CD4-positive, CD25-positive, alpha-beta regulatory T cell (primary cell): ENCODE results near the gene MAP1A. TPM values are rescaled to one million over a fixed set of nuclear protein-coding genes. Genes with fewer than 3 reads are reported as not detected.

Source experiments
- ATAC-seq, 2 donors: fragments of 150-1000 bp; cut with Tn5 transposase; one replicate each; pipeline ENCODE4 v1.10.0; 2021; ENCODE audit warnings: low read depth in 2 of 2, moderate number of reproducible peaks in 2 of 2, moderate library complexity in 1 of 2
- DNase-seq, 3 donors: peaks; one replicate each; pipeline versions ENCODE4 v3.0.0 to v3.0.0-alpha.2; 2012 to 2022; ENCODE audit warnings: mixed read lengths in 1 of 3
- H3K27ac ChIP-seq: one replicate; pipeline ENCODE4 v1.7.0; 2013; ENCODE audit warnings: mild to moderate bottlenecking, low read length; ENCODE audit not compliant: insufficient read depth, poor library complexity, severe bottlenecking
- H3K27me3 ChIP-seq: one replicate; pipeline ENCODE4 v1.7.0; 2013; ENCODE audit warnings: low read length; ENCODE audit not compliant: control insufficient read depth, insufficient read depth
- H3K36me3 ChIP-seq: one replicate; pipeline ENCODE4 v1.7.0; 2013; ENCODE audit warnings: mild to moderate bottlenecking, low read length, moderate library complexity; ENCODE audit not compliant: control insufficient read depth, insufficient read depth
- H3K4me1 ChIP-seq: 2 replicates; pipeline ENCODE4 v1.7.0; 2013; ENCODE audit warnings: mild to moderate bottlenecking, low read length; ENCODE audit not compliant: insufficient read depth, control insufficient read depth, poor library complexity, severe bottlenecking
- H3K4me3 ChIP-seq: one replicate; pipeline ENCODE4 v1.7.0; 2013; ENCODE audit warnings: low read depth, mild to moderate bottlenecking, low read length, moderate library complexity
- H3K9me3 ChIP-seq, 2 experiments: 1 replicate in 1 of 2; 2 replicates in 1 of 2; pipeline ENCODE4 v1.7.0; 2013; ENCODE audit warnings: low read length in 2 of 2, mild to moderate bottlenecking in 1 of 2, moderate library complexity in 1 of 2; ENCODE audit not compliant: control insufficient read depth in 2 of 2
- H3K27ac Mint-ChIP-seq, 3 donors: one replicate each; pipeline ENCODE4 v1.8.0; 2020 to 2022; ENCODE audit warnings: mild to moderate bottlenecking in 3 of 3, mixed read lengths in 3 of 3, moderate library complexity in 2 of 3
- H3K27me3 Mint-ChIP-seq: one replicate; pipeline ENCODE4 v1.8.0; 2022; ENCODE audit warnings: mild to moderate bottlenecking, mixed read lengths
- H3K36me3 Mint-ChIP-seq: one replicate; pipeline ENCODE4 v1.8.0; 2020; ENCODE audit warnings: mixed read lengths
- H3K4me1 Mint-ChIP-seq, 4 donors: one replicate each; pipeline ENCODE4 v1.8.0; 2020 to 2022; ENCODE audit warnings: mixed read lengths in 4 of 4, mild to moderate bottlenecking in 1 of 4
- H3K4me3 Mint-ChIP-seq, 4 donors: one replicate each; pipeline ENCODE4 v1.8.0; 2020 to 2022; ENCODE audit warnings: mild to moderate bottlenecking in 4 of 4, mixed read lengths in 4 of 4, moderate library complexity in 3 of 4
- H3K9me3 Mint-ChIP-seq, 7 donors: one replicate each; pipeline ENCODE4 v1.8.0; 2020 to 2022; ENCODE audit warnings: mixed read lengths in 7 of 7, mild to moderate bottlenecking in 3 of 7, moderate library complexity in 2 of 7
- polyA plus RNA-seq, 4 donors: library from polyadenylated mRNA; unstranded; fragments of 300-500 nt; fragmentation: Illumina TruSeq; gene quantifications; one replicate each; pipeline ENCODE4 v1.2.3, GENCODE V29; 2021
- total RNA-seq: library from RNA; stranded (reverse); gene quantifications from one replicate; pipeline ENCODE4 v1.2.3, GENCODE V29; 2022

Gene MAP1A
- 1.7 TPM for total RNA-seq
- polyA plus RNA-seq = under 1 TPM in 3 of 4 donors, not detected in 1; 0.01 to 0.16 (median 0.03) TPM

DNA sequence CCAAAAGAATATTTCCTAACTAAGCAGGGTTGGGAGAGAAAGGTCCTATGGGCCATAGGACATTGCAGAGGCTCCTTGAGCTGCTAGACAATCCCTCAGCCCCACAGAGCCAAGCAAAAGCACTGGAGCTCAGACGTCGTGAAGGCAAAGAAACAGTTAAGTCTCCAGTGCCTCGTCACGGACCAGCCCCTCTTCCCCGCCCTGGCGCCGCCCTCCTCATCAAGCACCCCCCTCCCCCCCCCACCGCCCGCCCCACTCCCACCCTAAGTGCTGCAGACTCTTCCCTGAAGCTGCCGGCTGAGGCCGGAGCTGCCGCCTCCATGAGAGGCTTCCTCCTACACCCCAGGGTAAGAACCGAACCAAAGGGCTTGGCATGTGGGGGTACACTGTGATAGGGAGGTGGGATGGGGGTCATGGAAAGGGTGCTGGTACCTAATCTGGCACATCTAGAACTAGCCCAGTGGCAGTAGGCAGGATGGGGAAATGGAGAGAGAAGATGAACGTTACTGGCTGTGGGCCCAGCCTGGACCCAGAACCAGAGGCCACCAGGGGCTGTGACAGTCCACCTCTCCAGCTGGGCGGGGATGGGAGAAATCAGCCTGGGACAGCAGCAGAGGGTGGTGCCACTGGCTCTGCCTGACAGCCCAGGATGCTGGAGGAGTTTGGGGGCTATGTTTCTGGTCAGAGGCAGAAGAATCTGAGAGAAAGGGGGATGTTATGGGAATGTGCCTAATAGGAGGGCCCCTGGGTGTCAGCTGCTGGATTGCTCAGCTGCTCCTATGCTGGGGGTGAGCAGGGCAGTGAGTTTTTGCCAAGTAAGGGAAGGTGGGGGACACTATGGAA lies at the start of gene MAP1A:
Gene MAP1A (plus strand): TSS at position 255 of the 843 bp plus-strand sequence. CDS start 3,866 bp downstream, outside the sequence.
- no peak within 1 kb of the TSS for H3K4me3 Mint-ChIP-seq
- H3K9me3 ChIP-seq = no peaks in the 10 kb centered on the region

DNA sequence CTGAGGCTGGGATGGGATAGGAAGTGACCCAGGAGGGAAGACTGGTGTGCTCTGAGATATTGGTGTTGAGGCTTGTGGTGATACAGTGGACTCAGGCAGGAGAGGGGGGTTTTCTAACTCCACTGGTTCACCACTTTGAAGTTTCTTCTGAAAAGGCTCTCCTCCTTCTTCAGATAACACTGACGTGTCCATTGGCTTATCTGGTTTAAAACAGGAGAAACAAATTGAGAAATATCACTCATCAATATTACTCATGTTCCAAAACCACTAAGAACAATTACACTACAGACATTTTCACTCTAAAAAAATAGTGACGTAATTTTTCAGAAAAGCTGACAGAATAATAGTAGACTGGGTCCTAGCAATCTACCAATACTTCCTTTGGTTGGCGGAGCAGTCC lies 47.5 kb upstream of the MAP1A start:
- H3K27ac Mint-ChIP-seq = no peak overlapping the region
- Histone ChIP-seq H3K4me1 (no peaks in the 10 kb centered on the region), H3K36me3 (peaks cover 44% of the 10 kb centered on the region), H3K4me3 (no peak overlapping the region), H3K9me3 (no peaks in the 10 kb centered on the region), H3K27me3 (no peaks in the 10 kb centered on the region), H3K27ac (no peak overlapping the region)
- H3K27me3 Mint-ChIP-seq = no peaks in the 10 kb centered on the region
- peaks cover 36% of the 10 kb centered on the region for H3K36me3 Mint-ChIP-seq
- ATAC-seq (no peak), DNase-seq (peak in 1 of 3 donors; percentile 4)
- H3K4me3 Mint-ChIP-seq = no peak overlapping the region
- H3K4me1 Mint-ChIP-seq = peaks cover 0 to 21% (median under 1%) of the 10 kb centered on the region in 4 donors
- no peaks in the 10 kb centered on the region for H3K9me3 Mint-ChIP-seq

More for the DNA sequence above, at the start of gene MAP1A:
- no peak for ATAC-seq
- Histone ChIP-seq H3K27ac (no peak within 1 kb of the TSS), H3K4me3 (no peak within 1 kb of the TSS), H3K4me1 (peaks cover 6% of the 10 kb centered on the region), H3K27me3 (peaks cover 7% of the 10 kb centered on the region), H3K36me3 (no peaks in the 10 kb centered on the region)
- H3K36me3 Mint-ChIP-seq = no peaks in the 10 kb centered on the region
- peaks cover 0 to 2% (median 0%) of the 10 kb centered on the region in 7 donors for H3K9me3 Mint-ChIP-seq
- no peak for DNase-seq
- peak within 1 kb of the TSS in 1 of 3 donors; percentile 51 for H3K27ac Mint-ChIP-seq
- peaks cover 0 to 28% (median 13%) of the 10 kb centered on the region in 4 donors for H3K4me1 Mint-ChIP-seq
- H3K27me3 Mint-ChIP-seq = peaks cover 33% of the 10 kb centered on the region

DNA sequence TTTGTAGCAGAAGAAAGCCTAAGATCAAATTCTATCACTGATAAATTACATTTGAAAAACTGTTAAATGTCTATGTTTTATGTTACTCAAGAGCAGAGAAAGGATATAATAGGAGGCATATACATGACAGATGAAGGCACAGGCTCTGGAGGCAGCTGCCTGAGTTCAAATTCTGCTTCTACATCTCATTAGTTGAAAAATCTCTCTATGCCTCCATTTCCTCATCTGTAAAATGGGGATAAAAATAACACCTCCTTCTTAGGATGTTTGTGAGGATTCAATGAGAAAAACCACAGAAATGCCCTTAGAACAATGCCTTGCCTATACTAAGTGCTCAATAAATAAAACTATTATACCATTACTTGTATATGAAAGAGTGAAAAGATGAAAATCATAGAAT lies 45.4 kb upstream of the MAP1A start:
- Histone ChIP-seq H3K27me3 (no peaks in the 10 kb centered on the region), H3K36me3 (peaks cover 52% of the 10 kb centered on the region), H3K27ac (no peak overlapping the region), H3K4me1 (no peaks in the 10 kb centered on the region), H3K4me3 (no peak overlapping the region), H3K9me3 (no peaks in the 10 kb centered on the region)
- H3K9me3 Mint-ChIP-seq = no peaks in the 10 kb centered on the region
- peaks cover 0 to 11% (median 2%) of the 10 kb centered on the region in 4 donors for H3K4me1 Mint-ChIP-seq
- H3K36me3 Mint-ChIP-seq = peaks cover 38% of the 10 kb centered on the region
- DNase-seq (no peak), ATAC-seq (no peak)
- H3K27me3 Mint-ChIP-seq = no peaks in the 10 kb centered on the region
- H3K27ac Mint-ChIP-seq = no peak overlapping the region
- no peak overlapping the region for H3K4me3 Mint-ChIP-seq

DNA sequence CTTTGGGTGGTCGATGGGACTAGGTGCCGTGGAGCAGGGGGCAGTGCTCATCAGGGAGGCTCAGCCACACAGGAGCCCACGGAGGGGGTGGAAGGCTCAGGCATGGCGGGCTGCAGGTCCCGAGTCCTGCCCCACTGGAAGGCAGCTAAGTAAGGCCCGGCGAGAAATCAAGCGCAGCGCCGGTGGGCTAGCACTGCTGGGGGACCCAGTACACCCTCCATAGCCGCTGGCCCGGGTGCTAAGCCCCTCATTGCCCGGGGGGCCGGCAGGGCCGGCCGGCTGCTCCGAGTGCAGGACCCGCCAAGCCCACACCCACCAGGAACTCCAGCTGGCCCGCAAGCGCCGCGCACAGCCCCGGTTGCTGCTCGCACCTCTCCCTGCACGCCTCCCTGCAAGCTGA lies 43.5 kb upstream of the MAP1A start:
- Mint-ChIP-seq H3K27ac (no peak overlapping the region), H3K4me1 (peaks cover 0 to 10% (median 3%) of the 10 kb centered on the region in 4 donors), H3K4me3 (no peak overlapping the region), H3K36me3 (peaks cover 51% of the 10 kb centered on the region), H3K27me3 (no peaks in the 10 kb centered on the region), H3K9me3 (peaks cover 0 to 1% (median 0%) of the 10 kb centered on the region in 7 donors)
- H3K36me3 ChIP-seq = peaks cover 63% of the 10 kb centered on the region
- no peak overlapping the region for H3K27ac ChIP-seq
- no peak overlapping the region for H3K4me3 ChIP-seq
- H3K27me3 ChIP-seq = no peaks in the 10 kb centered on the region
- DNase-seq = no peak
- no peaks in the 10 kb centered on the region for H3K9me3 ChIP-seq
- ATAC-seq = no peak
- no peaks in the 10 kb centered on the region for H3K4me1 ChIP-seq

DNA sequence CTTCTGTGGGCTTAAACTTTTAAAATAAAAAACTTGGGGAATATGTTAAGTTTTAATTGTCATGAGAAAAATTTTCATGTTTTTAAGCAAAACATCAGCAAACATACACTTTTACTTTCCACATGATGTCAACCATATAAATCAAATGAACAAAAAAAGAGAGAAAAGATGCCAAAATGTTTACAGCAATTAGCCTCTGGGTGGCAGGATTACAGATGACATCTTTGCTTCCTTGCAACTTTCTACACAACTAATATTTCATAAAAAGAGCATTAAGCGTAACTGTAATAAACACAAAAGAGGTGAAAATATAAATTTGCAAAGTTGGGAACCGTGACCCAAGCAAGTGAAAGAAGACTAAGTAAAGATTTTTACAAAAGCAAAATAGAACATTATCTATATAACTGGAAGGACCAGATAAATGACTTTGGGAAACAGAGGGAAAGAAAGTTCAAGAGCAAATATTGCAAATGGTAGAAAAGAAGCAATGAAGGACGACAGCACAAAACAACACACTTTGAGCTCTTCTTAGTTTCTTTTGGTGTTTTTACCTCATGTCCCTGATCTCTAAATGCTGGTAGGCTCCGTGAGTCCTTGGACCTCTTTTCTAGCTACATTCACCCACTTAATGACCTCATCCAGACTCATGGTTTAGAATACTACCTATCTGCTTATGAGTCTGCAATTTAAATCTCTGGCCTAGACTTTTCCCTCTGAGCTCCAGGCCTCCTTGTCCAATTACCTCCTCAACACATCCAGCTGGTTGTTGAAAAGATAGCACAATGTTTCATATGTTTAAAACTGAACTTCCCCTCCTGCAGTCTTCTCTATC lies 33.9 kb upstream of the MAP1A start:
- no peak overlapping the region for H3K4me3 Mint-ChIP-seq
- no peak overlapping the region for H3K4me3 ChIP-seq
- ATAC-seq (no peak), DNase-seq (peak in 2 of 3 donors; percentile 36 to 52)
- H3K4me1 ChIP-seq = no peaks in the 10 kb centered on the region
- peaks cover 0 to 1% (median 0%) of the 10 kb centered on the region in 7 donors for H3K9me3 Mint-ChIP-seq
- peaks cover 12 to 26% (median 16%) of the 10 kb centered on the region in 4 donors for H3K4me1 Mint-ChIP-seq
- peaks cover 28% of the 10 kb centered on the region for H3K36me3 ChIP-seq
- peak overlapping the region in 1 of 3 donors; percentile 6 for H3K27ac Mint-ChIP-seq
- no peaks in the 10 kb centered on the region for H3K9me3 ChIP-seq
- H3K27ac ChIP-seq = no peak overlapping the region
- peaks cover 26% of the 10 kb centered on the region for H3K36me3 Mint-ChIP-seq
- no peaks in the 10 kb centered on the region for H3K27me3 Mint-ChIP-seq
- H3K27me3 ChIP-seq = no peaks in the 10 kb centered on the region

DNA sequence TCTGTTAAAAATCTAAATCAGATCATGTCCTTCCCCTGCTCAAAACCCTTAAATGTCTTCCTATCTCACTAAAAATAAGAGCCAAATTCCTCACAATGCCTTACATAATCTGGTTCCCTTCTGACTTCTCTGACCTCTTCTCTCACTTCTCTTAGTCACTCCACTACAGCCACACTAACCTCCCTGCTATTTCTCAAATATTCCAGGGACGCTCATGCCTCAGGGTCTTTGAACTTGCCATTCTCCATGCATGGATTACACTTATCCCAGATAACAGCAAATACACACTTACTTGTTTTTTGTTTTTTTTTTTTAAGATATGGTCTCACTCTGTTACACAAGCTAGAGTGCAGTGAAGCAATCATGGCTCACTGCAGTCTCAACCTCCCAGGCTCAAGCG lies 33.0 kb upstream of the MAP1A start:
- ATAC-seq (no peak), DNase-seq (no peak)
- Mint-ChIP-seq H3K9me3 (no peaks in the 10 kb centered on the region), H3K4me1 (peaks cover 18 to 33% (median 24%) of the 10 kb centered on the region in 4 donors), H3K27ac (peak overlapping the region in 1 of 3 donors; percentile 48), H3K27me3 (no peaks in the 10 kb centered on the region), H3K4me3 (peak overlapping the region in 1 of 4 donors; percentile 2), H3K36me3 (peaks cover 20% of the 10 kb centered on the region)
- Histone ChIP-seq H3K36me3 (peaks cover 21% of the 10 kb centered on the region), H3K9me3 (no peaks in the 10 kb centered on the region), H3K27me3 (no peaks in the 10 kb centered on the region), H3K4me3 (no peak overlapping the region), H3K4me1 (peaks cover 5% of the 10 kb centered on the region), H3K27ac (no peak overlapping the region)

DNA sequence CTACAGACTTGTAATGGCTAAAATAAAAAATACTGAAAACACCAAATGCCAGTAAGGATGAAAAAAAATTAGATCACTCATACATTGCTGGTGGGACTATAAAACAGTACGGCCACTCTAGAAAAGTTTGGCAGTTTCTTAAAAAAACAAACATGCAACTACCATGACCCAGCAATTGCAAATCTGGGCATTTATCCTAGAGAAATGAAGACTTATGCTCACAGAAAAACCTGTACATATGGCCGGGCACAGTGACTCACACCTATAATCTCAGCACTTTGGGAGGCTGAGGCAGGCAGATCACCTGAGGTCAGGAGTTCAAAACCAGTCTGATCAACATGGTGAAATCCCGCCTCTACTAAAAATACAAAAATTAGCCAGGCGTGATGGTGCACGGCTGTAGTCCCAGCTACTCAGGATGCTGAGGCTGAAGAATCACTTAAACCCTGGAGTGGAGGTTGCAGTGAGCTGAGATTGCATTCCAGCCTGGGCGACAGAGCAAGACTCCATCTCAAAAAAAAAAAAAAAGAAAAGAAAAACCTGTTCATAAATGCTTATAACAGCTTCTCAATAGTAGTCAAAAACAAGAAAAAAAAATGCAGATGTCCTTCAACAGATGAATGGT lies 30.0 kb upstream of the MAP1A start:
- Mint-ChIP-seq H3K27me3 (no peaks in the 10 kb centered on the region), H3K9me3 (no peaks in the 10 kb centered on the region), H3K4me1 (peaks cover 24 to 46% (median 38%) of the 10 kb centered on the region in 4 donors), H3K36me3 (peaks cover 12% of the 10 kb centered on the region), H3K27ac (no peak overlapping the region), H3K4me3 (no peak overlapping the region)
- Histone ChIP-seq H3K27ac (no peak overlapping the region), H3K36me3 (peaks cover 15% of the 10 kb centered on the region), H3K4me1 (peaks cover 13% of the 10 kb centered on the region), H3K9me3 (no peaks in the 10 kb centered on the region), H3K27me3 (no peaks in the 10 kb centered on the region), H3K4me3 (no peak overlapping the region)
- DNase-seq (no peak), ATAC-seq (no peak)
